GM18867 (cell line): ENCODE results near the gene RTN1.
"Not testable (repeated sequence)": the region's sequence is repeated elsewhere in the genome, so short reads cannot be mapped to it uniquely, and the experiment has no call there.

ENCODE experiments used
- ATAC-seq: cut with Tn5 transposase; IDR thresholded peaks from one replicate; pipeline ENCODE4 v1.9.1; 2021; ENCODE audit warnings: mild to moderate bottlenecking, moderate library complexity; ENCODE audit not compliant: unreplicated experiment

RTN1 gene

GRCh38 chr14:59705866-59706265 lies 164.7 kb downstream of the RTN1 start:
- ATAC-seq = no peak

- ATAC-seq = no peak
Observed at GRCh38 chr14:59705245-59705644, 165.3 kb downstream of the RTN1 start.

- no peak for ATAC-seq
Observed at GRCh38 chr14:59704054-59704645, 166.4 kb downstream of the RTN1 start.

- no peak for ATAC-seq
Observed at GRCh38 chr14:59699442-59699841, 171.1 kb downstream of the RTN1 start.

GRCh38 chr14:59698793-59699192 lies 171.8 kb downstream of the RTN1 start:
- no peak for ATAC-seq

GRCh38 chr14:59695198-59695597 lies 175.4 kb downstream of the RTN1 start:
- ATAC-seq = no peak

- ATAC-seq = no peak
Observed at GRCh38 chr14:59691266-59691665, 179.3 kb downstream of the RTN1 start.

GRCh38 chr14:59690426-59690825 lies 180.2 kb downstream of the RTN1 start:
- ATAC-seq = no peak

- peak; percentile 100 for ATAC-seq
Observed at GRCh38 chr14:59688224-59689170, 182.1 kb downstream of the RTN1 start.

- ATAC-seq = no peak
Observed at GRCh38 chr14:59687663-59688062, 182.9 kb downstream of the RTN1 start.

- no peak for ATAC-seq
Observed at GRCh38 chr14:59679872-59680271, 190.7 kb downstream of the RTN1 start.

GRCh38 chr14:59678352-59678751 lies 192.2 kb downstream of the RTN1 start:
- ATAC-seq = no peak

- ATAC-seq = no peak
Observed at GRCh38 chr14:59677771-59678231, 192.8 kb downstream of the RTN1 start.

GRCh38 chr14:59675394-59675793 lies 195.2 kb downstream of the RTN1 start:
- ATAC-seq = no peak

- no peak for ATAC-seq
Observed at GRCh38 chr14:59664741-59665140, 205.8 kb downstream of the RTN1 start.

GRCh38 chr14:59657769-59658168 lies 212.8 kb downstream of the RTN1 start:
- no peak for ATAC-seq

GRCh38 chr14:59656473-59656872 lies 214.1 kb downstream of the RTN1 start:
- no peak for ATAC-seq

GRCh38 chr14:59654131-59654530 lies 216.4 kb downstream of the RTN1 start:
- ATAC-seq = not testable (repeated sequence)

GRCh38 chr14:59646832-59647231 lies 223.7 kb downstream of the RTN1 start:
- not testable (repeated sequence) for ATAC-seq

- ATAC-seq = peak; percentile 77
Observed at GRCh38 chr14:59638885-59639284, 231.7 kb downstream of the RTN1 start.

GRCh38 chr14:59634617-59635016 lies 236.0 kb downstream of the RTN1 start:
- no peak for ATAC-seq

GRCh38 chr14:59633486-59633885 lies 237.1 kb downstream of the RTN1 start:
- ATAC-seq = no peak
